ENCODE data around the gene AFF3.

DNA sequence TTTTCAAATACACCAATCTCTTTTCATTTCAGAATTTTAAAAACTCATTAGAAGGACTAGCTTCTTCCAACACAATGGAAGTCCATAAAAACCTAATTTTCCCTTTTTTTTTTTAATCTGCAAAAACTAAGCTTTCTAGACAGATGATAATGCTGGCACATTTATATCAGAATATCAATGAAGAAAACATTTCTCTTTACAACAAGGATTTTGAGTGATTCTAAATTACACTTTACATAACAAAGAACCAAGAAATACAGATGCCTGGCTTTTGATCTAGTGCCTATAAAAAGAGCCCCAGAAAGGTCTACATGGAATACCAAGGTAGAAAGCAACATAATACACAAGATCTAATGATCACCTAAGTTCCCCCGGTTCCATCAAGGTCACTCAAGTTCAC, 108.0 kb downstream of the AFF3 start:
- TF ChIP-seq, protein P1, sequence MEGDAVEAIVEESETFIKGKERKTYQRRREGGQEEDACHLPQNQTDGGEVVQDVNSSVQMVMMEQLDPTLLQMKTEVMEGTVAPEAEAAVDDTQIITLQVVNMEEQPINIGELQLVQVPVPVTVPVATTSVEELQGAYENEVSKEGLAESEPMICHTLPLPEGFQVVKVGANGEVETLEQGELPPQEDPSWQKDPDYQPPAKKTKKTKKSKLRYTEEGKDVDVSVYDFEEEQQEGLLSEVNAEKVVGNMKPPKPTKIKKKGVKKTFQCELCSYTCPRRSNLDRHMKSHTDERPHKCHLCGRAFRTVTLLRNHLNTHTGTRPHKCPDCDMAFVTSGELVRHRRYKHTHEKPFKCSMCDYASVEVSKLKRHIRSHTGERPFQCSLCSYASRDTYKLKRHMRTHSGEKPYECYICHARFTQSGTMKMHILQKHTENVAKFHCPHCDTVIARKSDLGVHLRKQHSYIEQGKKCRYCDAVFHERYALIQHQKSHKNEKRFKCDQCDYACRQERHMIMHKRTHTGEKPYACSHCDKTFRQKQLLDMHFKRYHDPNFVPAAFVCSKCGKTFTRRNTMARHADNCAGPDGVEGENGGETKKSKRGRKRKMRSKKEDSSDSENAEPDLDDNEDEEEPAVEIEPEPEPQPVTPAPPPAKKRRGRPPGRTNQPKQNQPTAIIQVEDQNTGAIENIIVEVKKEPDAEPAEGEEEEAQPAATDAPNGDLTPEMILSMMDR (IDR thresholded peaks at IDR 0.05) = no peak
- TF ChIP-seq POLR2A (IDR thresholded peaks at IDR 0.05) = no peak

All from uterus (tissue), 2 donors.